Activated naive CD4-positive, alpha-beta T cell treated with anti-CD3 and anti-CD28 coated beads for 36 hours (primary cell): ENCODE measurements around the gene TRIM59. TPM values are rescaled to one million over a fixed set of nuclear protein-coding genes. Genes with fewer than 3 reads are reported as not detected.

Experiments used
- CTCF ChIA-PET: fragments of 350-600 bp; sonication (Branson Sonifier 250); formaldehyde crosslinking; loops from one replicate; lab custom pipeline; 2021; ENCODE audit warnings: antibody characterized with exemption; lab: Charles Lee
- DNase-seq: peaks from one replicate; pipeline ENCODE4 v3.0.0-alpha.2; 2020
- H3K27ac Mint-ChIP-seq: one replicate; pipeline ENCODE4 v1.8.0; 2021; ENCODE audit warnings: mild to moderate bottlenecking, mixed read lengths
- H3K27me3 Mint-ChIP-seq: one replicate; pipeline ENCODE4 v1.8.0; 2021; ENCODE audit warnings: low read depth, mixed read lengths
- H3K36me3 Mint-ChIP-seq: one replicate; pipeline ENCODE4 v1.8.0; 2021; ENCODE audit warnings: low read depth, mixed read lengths
- H3K4me1 Mint-ChIP-seq: one replicate; pipeline ENCODE4 v1.8.0; 2021; ENCODE audit warnings: low read depth, mixed read lengths
- H3K4me3 Mint-ChIP-seq: one replicate; pipeline ENCODE4 v1.8.0; 2021; ENCODE audit warnings: mild to moderate bottlenecking, moderate library complexity, mixed read lengths
- H3K9me3 Mint-ChIP-seq: one replicate; pipeline ENCODE4 v1.8.0; 2021; ENCODE audit warnings: mixed read lengths
- intact Hi-C: fragments of 100-400 bp; cut with micrococcal nuclease; formaldehyde crosslinking; loops from one replicate; pipeline ENCODE4 v1.15.1; 2023
- total RNA-seq, 2 experiments: library from RNA; stranded (reverse); gene quantifications; one replicate each; pipeline ENCODE4 v1.2.3, GENCODE V29; 2021

TRIM59 gene, protein sequence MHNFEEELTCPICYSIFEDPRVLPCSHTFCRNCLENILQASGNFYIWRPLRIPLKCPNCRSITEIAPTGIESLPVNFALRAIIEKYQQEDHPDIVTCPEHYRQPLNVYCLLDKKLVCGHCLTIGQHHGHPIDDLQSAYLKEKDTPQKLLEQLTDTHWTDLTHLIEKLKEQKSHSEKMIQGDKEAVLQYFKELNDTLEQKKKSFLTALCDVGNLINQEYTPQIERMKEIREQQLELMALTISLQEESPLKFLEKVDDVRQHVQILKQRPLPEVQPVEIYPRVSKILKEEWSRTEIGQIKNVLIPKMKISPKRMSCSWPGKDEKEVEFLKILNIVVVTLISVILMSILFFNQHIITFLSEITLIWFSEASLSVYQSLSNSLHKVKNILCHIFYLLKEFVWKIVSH
- 10 to 100 TPM; 25.8 TPM for total RNA-seq

DNA sequence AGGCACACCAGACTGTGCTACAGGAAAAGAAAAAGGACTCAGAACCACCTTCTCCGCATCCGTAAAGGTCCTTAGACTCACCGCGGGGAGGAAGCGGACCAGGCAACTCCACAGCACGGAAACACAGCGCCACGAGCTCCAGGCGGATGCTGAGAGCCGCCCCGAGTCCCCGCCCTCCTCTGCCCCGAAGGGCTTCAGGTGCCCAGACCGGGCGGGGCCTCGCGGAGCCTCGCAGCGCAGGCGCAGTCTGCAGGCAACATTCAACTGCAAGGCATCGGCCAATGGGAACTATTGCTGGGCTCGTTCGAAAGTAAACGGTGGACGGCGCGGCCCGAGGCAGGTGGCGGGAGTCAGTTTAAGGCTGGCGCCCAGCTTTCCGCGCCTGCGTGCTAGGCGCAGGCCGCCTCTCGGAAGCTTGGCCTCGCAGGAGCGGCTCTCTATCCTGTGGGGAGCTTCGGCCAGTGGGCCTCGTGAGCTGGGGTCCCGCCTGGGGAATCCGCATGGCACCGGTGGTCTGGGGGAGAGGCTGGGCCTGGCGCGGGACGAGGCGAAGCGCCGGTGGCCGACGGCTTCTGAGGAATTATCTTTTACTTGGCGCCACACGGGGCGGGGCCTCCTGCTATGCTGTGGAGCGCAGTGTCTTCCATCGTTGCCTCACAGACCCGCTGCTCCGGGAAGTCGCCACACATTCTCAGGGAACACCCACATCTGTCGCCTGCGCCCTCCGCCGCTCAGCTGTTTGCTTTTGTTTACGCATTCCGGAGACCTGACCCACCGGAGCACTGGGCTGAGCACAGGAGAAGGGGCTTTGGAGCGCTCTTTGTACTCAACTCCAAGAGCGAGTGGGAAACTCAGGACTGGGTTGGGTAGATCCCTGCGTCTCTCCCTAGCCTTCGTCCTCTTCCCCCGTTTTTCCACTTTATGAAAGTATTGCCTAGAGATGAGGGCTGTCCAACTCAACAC, at the start of gene TRIM59:
Gene TRIM59 (minus strand): TSS at position 151 of the 963 bp plus-strand sequence. CDS start 10,603 bp downstream, outside the sequence.
- peaks cover 16% of the 10 kb centered on the region for H3K36me3 Mint-ChIP-seq
- no peaks in the 10 kb centered on the region for H3K9me3 Mint-ChIP-seq
- peak within 1 kb of the TSS; percentile 90 for H3K27ac Mint-ChIP-seq
- peak within 1 kb of the TSS; percentile 91 for H3K4me3 Mint-ChIP-seq
- DNase-seq = peak; percentile 98
- CTCF ChIA-PET = interaction anchor here (0.6 to 1.3 kb wide), 8 partner anchors 9 to 417 kb away, joined by 3 to 4 read pairs (median 4); partner anchors contain the start of gene SMC4
- no peaks in the 10 kb centered on the region for H3K27me3 Mint-ChIP-seq
- peaks cover 26% of the 10 kb centered on the region for H3K4me1 Mint-ChIP-seq
- intact Hi-C loops = loop anchor here (1.0 to 5.0 kb wide), 7 partner anchors 36 to 1643 kb away; partner anchors contain the start of genes IFT80, KPNA4, NMD3 and SMC4

DNA sequence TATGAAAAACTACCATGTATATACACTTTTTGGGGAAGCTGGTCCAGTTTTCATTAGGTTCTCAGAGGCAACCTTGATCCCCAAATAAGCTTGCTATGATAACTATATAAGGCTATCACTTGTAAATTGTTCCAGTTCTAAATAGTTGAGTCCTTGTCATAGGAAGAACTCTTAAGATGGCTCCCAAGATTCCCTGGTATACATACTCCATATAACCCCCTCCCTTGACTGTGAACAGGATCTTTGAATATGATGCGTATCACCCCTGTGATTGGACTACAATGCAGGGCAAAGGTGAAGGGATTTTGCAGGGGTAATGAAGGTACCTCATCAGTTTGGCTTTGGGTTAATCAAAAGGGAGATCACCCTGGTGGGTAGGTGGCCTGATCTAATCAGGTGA, 48.6 kb upstream of the TRIM59 start:
- no peak overlapping the region for H3K27ac Mint-ChIP-seq
- intact Hi-C loops = no loop called here
- H3K27me3 Mint-ChIP-seq = no peaks in the 10 kb centered on the region
- H3K4me3 Mint-ChIP-seq = no peak overlapping the region
- H3K36me3 Mint-ChIP-seq = peaks cover 22% of the 10 kb centered on the region
- H3K4me1 Mint-ChIP-seq = no peaks in the 10 kb centered on the region
- no peak for DNase-seq
- no peaks in the 10 kb centered on the region for H3K9me3 Mint-ChIP-seq
- CTCF ChIA-PET = interaction anchor here (1.1 to 1.6 kb wide), 2 partner anchors 12 to 14 kb away, joined by 4 read pairs; no protein-coding TSS in a partner anchor

DNA sequence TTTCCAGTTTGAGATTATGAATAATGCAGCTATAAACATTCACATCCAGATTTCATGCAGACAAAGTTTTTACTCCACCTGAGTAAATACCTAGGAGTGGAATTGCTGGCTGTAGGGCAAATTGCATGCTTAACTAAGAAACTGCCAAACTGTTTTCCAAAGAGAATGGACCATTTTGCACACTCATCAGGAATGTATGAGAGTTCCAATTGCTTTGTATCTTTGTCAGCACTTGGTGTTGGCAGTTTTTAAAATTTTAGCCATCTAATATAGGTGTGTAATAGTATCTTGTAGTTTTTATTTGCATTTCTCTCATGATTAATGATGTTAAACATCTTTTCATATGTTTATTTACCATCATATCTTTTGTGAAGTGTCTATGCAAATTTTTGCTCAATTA, 40.6 kb upstream of the TRIM59 start:
- CTCF ChIA-PET = interaction anchor here (0.6 kb wide), 1 partner anchor 348 kb away, joined by 3 read pairs; no protein-coding TSS in a partner anchor
- peaks cover 2% of the 10 kb centered on the region for H3K27me3 Mint-ChIP-seq
- no peaks in the 10 kb centered on the region for H3K36me3 Mint-ChIP-seq
- H3K4me1 Mint-ChIP-seq = peaks cover 4% of the 10 kb centered on the region
- H3K27ac Mint-ChIP-seq = no peak overlapping the region
- intact Hi-C loops = no loop called here
- H3K9me3 Mint-ChIP-seq = no peaks in the 10 kb centered on the region
- no peak overlapping the region for H3K4me3 Mint-ChIP-seq
- no peak for DNase-seq

DNA sequence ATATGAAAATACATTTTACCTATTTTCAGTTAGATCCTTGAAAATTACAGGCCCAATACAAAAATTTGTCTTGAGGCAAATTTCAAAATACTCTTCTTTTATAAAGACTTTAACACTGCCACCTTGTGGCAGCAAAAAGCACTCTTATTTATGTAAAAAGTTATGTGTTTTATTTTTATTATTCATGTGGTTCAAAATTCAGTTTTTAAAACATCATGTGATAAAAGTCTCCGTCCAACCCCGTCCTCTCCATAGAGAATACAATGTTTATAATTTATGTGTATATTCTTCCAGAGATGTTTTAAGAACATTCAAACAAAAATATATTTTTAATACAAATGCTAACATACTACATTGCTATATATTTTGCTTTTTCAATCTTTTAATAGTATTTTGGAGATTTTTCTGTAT, 36.9 kb upstream of the TRIM59 start:
- no peak overlapping the region for H3K27ac Mint-ChIP-seq
- intact Hi-C loops = loop anchor here (1.0 to 10.0 kb wide), 7 partner anchors 37 to 1642 kb away; partner anchors contain the start of gene TRIM59
- peaks cover 5% of the 10 kb centered on the region for H3K4me1 Mint-ChIP-seq
- H3K9me3 Mint-ChIP-seq = no peaks in the 10 kb centered on the region
- CTCF ChIA-PET = interaction anchor here (0.6 to 2.5 kb wide), 4 partner anchors 36 to 602 kb away, joined by 3 to 7 read pairs (median 4); no protein-coding TSS in a partner anchor
- H3K36me3 Mint-ChIP-seq = no peaks in the 10 kb centered on the region
- peaks cover 7% of the 10 kb centered on the region for H3K27me3 Mint-ChIP-seq
- no peak overlapping the region for H3K4me3 Mint-ChIP-seq
- peak; percentile 14 for DNase-seq

DNA sequence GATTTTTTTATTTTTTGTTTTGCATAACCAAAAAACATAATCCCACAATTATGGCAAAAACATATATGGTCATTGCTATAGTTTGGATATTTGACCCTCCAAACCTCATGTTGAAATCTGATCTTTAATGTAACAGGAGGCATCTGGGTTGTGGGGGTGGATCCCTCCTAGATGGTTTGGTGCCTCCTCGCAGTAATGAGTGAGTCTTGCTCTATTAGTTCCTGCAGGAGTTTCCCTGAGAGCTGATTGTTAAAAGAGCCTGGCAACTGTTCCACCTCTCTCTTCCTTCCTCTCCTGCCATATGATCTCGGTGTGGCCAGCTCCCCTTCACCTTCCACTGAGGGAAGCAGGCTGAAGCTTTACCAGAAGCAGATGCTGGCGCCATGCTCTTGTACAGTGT, 33.2 kb upstream of the TRIM59 start:
- Mint-ChIP-seq H3K9me3 (no peaks in the 10 kb centered on the region), H3K27me3 (peaks cover 11% of the 10 kb centered on the region), H3K4me3 (no peak overlapping the region), H3K4me1 (peaks cover 5% of the 10 kb centered on the region), H3K27ac (no peak overlapping the region), H3K36me3 (no peaks in the 10 kb centered on the region)
- CTCF ChIA-PET = interaction anchor here (0.6 to 1.7 kb wide), 3 partner anchors 9 to 655 kb away, joined by 3 to 7 read pairs (median 6); no protein-coding TSS in a partner anchor
- DNase-seq = no peak
- intact Hi-C loops = loop anchor here (10.0 kb wide), 1 partner anchor 1638 kb away; no protein-coding TSS in a partner anchor

DNA sequence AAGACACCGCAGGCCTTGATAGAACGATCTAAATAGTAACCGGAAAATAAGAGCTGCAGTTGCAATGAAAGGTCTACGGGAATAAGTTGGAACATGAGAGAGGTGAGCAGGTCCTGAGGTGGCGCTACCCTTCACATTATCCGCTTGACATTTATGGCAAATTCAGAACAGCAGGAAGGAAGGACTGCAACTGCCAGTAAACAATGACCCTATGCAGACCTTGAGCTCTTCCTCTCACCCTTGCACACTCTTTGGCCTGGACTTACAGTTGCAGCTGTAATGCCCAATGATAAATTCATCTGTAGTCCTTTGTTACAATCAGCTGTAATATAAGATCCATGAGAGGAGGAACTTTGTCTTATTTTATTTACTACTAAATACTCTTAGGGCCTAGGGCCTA, 32.3 kb upstream of the TRIM59 start:
- Mint-ChIP-seq H3K27ac (no peak overlapping the region), H3K9me3 (no peaks in the 10 kb centered on the region), H3K36me3 (no peaks in the 10 kb centered on the region), H3K4me3 (no peak overlapping the region), H3K4me1 (peaks cover 5% of the 10 kb centered on the region), H3K27me3 (peaks cover 11% of the 10 kb centered on the region)
- DNase-seq = no peak
- CTCF ChIA-PET = interaction anchor here (0.6 to 1.7 kb wide), 3 partner anchors 10 to 654 kb away, joined by 3 to 7 read pairs (median 6); no protein-coding TSS in a partner anchor
- intact Hi-C loops = loop anchor here (10.0 kb wide), 1 partner anchor 1637 kb away; no protein-coding TSS in a partner anchor

DNA sequence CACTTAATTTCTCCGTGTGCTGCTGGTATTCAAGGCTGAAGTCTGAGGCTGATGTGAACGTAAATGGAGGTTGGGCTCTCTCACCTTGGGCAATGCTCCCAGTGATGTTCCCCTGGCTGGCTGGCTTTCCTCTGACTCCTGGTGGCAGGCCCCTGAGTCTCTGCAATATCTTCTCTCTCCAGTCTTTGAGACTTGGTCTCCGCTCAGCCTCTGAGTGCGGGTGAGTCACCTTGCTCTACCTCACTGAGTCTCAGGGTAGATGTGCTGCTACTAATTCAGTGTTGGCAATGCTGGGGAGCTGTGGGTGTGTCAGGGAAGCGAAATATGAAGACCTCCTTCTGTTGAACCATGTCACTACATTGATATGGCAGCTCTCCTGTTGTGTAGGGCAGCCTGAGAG, 31.3 kb upstream of the TRIM59 start:
- intact Hi-C loops = loop anchor here (10.0 kb wide), 1 partner anchor 1636 kb away; no protein-coding TSS in a partner anchor
- no peak for DNase-seq
- Mint-ChIP-seq H3K4me3 (no peak overlapping the region), H3K27me3 (peaks cover 13% of the 10 kb centered on the region), H3K36me3 (no peaks in the 10 kb centered on the region), H3K4me1 (peaks cover 5% of the 10 kb centered on the region), H3K27ac (no peak overlapping the region), H3K9me3 (no peaks in the 10 kb centered on the region)
- CTCF ChIA-PET = no interaction called here

DNA sequence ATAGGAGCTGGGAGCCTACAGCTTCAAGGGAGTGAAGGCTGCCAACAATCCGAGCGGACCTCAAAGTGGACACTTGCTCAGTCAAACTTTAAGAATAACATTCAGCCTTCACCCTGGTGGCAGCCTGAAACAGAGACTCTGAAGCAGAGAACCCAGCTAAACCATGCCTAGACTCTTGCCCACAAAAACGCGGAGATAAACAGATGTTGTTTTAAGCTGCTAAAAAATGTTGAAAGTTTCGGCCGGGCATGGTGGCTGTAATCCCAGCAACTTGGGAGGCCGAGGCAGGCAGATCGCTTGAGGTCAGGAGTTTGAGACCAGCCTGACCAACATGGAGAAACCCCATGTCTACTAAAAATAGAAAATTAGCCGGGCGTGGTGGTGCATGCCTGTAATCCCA, 29.8 kb upstream of the TRIM59 start:
- Mint-ChIP-seq H3K27me3 (peaks cover 17% of the 10 kb centered on the region), H3K27ac (no peak overlapping the region), H3K4me3 (no peak overlapping the region), H3K36me3 (no peaks in the 10 kb centered on the region), H3K4me1 (no peaks in the 10 kb centered on the region), H3K9me3 (no peaks in the 10 kb centered on the region)
- no peak for DNase-seq
- intact Hi-C loops = no loop called here
- CTCF ChIA-PET = no interaction called here

DNA sequence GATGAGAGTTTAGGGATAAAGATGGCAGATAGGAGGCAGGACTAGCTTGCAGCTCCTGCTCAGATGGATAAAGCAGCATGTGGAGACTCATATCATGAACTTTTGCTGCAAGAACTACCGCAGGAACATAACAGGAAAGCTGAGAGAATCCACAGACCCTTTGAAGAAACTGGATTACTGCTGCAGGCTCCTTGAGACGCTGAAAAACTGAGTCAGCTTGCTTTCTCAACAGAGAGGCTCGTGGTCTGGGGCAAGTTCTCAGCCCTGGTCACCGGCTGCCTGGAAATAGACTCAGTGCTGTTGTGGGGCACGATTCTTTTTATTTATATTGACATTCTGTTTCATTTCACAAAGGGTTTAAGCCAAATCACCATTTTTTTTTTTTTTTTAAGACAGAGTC, 28.8 kb upstream of the TRIM59 start:
- H3K4me1 Mint-ChIP-seq = no peaks in the 10 kb centered on the region
- no peak for DNase-seq
- H3K36me3 Mint-ChIP-seq = no peaks in the 10 kb centered on the region
- H3K27ac Mint-ChIP-seq = no peak overlapping the region
- CTCF ChIA-PET = interaction anchor here (1.0 kb wide), 1 partner anchor 10 kb away, joined by 4 read pairs; no protein-coding TSS in a partner anchor
- intact Hi-C loops = no loop called here
- H3K27me3 Mint-ChIP-seq = peaks cover 16% of the 10 kb centered on the region
- no peaks in the 10 kb centered on the region for H3K9me3 Mint-ChIP-seq
- H3K4me3 Mint-ChIP-seq = no peak overlapping the region

DNA sequence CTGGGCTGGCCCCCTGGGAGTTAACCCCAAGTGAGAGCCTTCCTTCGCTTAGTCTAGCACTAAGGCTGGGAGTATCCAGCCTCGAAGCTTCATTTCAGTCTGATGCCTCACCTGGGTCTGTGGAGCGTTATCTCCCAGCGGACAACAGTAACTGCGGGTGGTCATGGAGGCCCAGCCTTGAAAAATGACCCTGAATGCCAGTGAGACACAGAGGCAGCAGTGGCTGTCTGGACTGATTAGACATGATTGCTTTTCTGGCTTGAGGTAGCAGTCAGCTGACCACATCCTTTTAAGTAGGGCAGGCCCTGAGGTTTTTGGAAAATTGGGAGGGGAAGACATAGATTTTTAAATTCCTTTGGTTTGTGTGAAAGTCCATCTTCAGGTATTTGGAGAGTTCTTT, 28.2 kb upstream of the TRIM59 start:
- no peak for DNase-seq
- Mint-ChIP-seq H3K36me3 (no peaks in the 10 kb centered on the region), H3K27ac (no peak overlapping the region), H3K4me3 (no peak overlapping the region), H3K9me3 (no peaks in the 10 kb centered on the region), H3K27me3 (peaks cover 13% of the 10 kb centered on the region), H3K4me1 (no peaks in the 10 kb centered on the region)
- intact Hi-C loops = no loop called here
- CTCF ChIA-PET = interaction anchor here (1.0 kb wide), 1 partner anchor 11 kb away, joined by 4 read pairs; no protein-coding TSS in a partner anchor

DNA sequence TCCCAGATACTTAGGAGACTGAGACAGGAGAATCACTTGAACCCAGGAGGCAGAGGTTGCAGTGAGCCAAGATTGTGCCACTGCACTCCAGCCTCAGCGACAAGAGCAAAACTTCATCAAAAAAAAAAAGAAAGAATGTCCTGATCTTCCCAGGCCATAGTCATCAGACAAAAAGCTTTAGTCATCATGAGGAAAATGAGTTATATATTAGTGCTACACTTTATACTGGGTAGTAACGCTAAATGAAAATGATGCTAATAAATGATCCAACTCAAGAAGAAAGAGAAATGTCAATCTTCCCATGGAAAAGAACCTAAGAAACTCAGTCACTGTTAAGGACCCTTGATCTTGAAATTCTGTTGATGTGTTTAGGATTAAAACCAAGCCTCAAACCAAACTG, 26.3 kb upstream of the TRIM59 start:
- Mint-ChIP-seq H3K36me3 (no peaks in the 10 kb centered on the region), H3K4me1 (no peaks in the 10 kb centered on the region), H3K4me3 (no peak overlapping the region), H3K9me3 (peaks cover 5% of the 10 kb centered on the region), H3K27ac (no peak overlapping the region), H3K27me3 (peaks cover 13% of the 10 kb centered on the region)
- DNase-seq = no peak
- CTCF ChIA-PET = no interaction called here
- intact Hi-C loops = no loop called here
